Parathyroid adenoma (tissue), 2 donors: ENCODE measurements around the gene MSX1.

ENCODE experiments used
- H2AFZ ChIP-seq: fragments of 300-600 bp; sonication (generic); one replicate; pipeline ENCODE4 v1.7.0; 2017; ENCODE audit warnings: antibody characterized with exemption, mild to moderate bottlenecking
- H3K27ac ChIP-seq: fragments of 300-600 bp; sonication (generic); one replicate; pipeline ENCODE4 v1.7.0; 2017
- H3K27me3 ChIP-seq: fragments of 300-600 bp; sonication (generic); one replicate; pipeline ENCODE4 v1.7.0; 2017; ENCODE audit warnings: low read length; ENCODE audit not compliant: control insufficient read depth, insufficient read depth
- H3K36me3 ChIP-seq: fragments of 300-600 bp; sonication (generic); one replicate; pipeline ENCODE4 v1.7.0; 2017; ENCODE audit warnings: low read length; ENCODE audit not compliant: control insufficient read depth, insufficient read depth
- H3K4me1 ChIP-seq: fragments of 300-600 bp; sonication (generic); one replicate; pipeline ENCODE4 v1.7.0; 2017; ENCODE audit warnings: control low read depth
- H3K4me2 ChIP-seq: fragments of 300-600 bp; sonication (generic); one replicate; pipeline ENCODE4 v1.7.0; 2017; ENCODE audit warnings: low read length
- H3K4me3 ChIP-seq: fragments of 300-600 bp; sonication (generic); one replicate; pipeline ENCODE4 v1.7.0; 2017; ENCODE audit warnings: low read depth, low read length
- H3K79me2 ChIP-seq: fragments of 300-600 bp; sonication (generic); one replicate; pipeline ENCODE4 v1.7.0; 2017; ENCODE audit warnings: control low read depth
- H3K9ac ChIP-seq: fragments of 300-600 bp; sonication (generic); one replicate; pipeline ENCODE4 v1.7.0; 2017; ENCODE audit warnings: mild to moderate bottlenecking
- H3K9me3 ChIP-seq: fragments of 300-600 bp; sonication (generic); one replicate; pipeline ENCODE4 v1.7.0; 2017; ENCODE audit warnings: low read length; ENCODE audit not compliant: control insufficient read depth
- CTCF ChIP-seq: fragments of 300-600 bp; sonication (generic); IDR thresholded peaks from one replicate; pipeline ENCODE4 v1.7.0; 2017; ENCODE audit warnings: antibody characterized with exemption, mild to moderate bottlenecking
- donor health status: primary hyperparathyroidism.

Gene MSX1

GRCh38 chr4:4866124-4866865 is 6.8 kb downstream of the MSX1 start:
- no peak overlapping the region for H2AFZ ChIP-seq
- no peak overlapping the region for H3K4me3 ChIP-seq
- H3K9ac ChIP-seq = no peak overlapping the region
- H3K9me3 ChIP-seq = no peaks in the 10 kb centered on the region
- peak overlapping the region; percentile 51 for H3K4me2 ChIP-seq
- H3K27ac ChIP-seq = no peak overlapping the region
- H3K4me1 ChIP-seq = no peaks in the 10 kb centered on the region
- TF ChIP-seq CTCF = no peak
- H3K36me3 ChIP-seq = no peaks in the 10 kb centered on the region
- peaks cover 47% of the 10 kb centered on the region for H3K27me3 ChIP-seq
- H3K79me2 ChIP-seq = no peaks in the 10 kb centered on the region

GRCh38 chr4:4866866-4867374 is 7.5 kb downstream of the MSX1 start:
- peaks cover 45% of the 10 kb centered on the region for H3K27me3 ChIP-seq
- no peak for TF ChIP-seq CTCF
- no peaks in the 10 kb centered on the region for H3K79me2 ChIP-seq
- H3K9ac ChIP-seq = no peak overlapping the region
- no peak overlapping the region for H2AFZ ChIP-seq
- peak overlapping the region; percentile 51 for H3K4me2 ChIP-seq
- no peak overlapping the region for H3K27ac ChIP-seq
- H3K4me3 ChIP-seq = no peak overlapping the region
- no peaks in the 10 kb centered on the region for H3K9me3 ChIP-seq
- no peaks in the 10 kb centered on the region for H3K4me1 ChIP-seq
- no peaks in the 10 kb centered on the region for H3K36me3 ChIP-seq

- no peak overlapping the region for H3K4me3 ChIP-seq
- no peaks in the 10 kb centered on the region for H3K79me2 ChIP-seq
- H3K27ac ChIP-seq = no peak overlapping the region
- TF ChIP-seq CTCF = no peak
- no peaks in the 10 kb centered on the region for H3K4me1 ChIP-seq
- no peaks in the 10 kb centered on the region for H3K9me3 ChIP-seq
- no peak overlapping the region for H2AFZ ChIP-seq
- peaks cover 39% of the 10 kb centered on the region for H3K27me3 ChIP-seq
- H3K9ac ChIP-seq = no peak overlapping the region
- no peak overlapping the region for H3K4me2 ChIP-seq
- no peaks in the 10 kb centered on the region for H3K36me3 ChIP-seq
Measured at GRCh38 chr4:4867375-4868039, 8.0 kb downstream of the MSX1 start.

- no peak overlapping the region for H2AFZ ChIP-seq
- H3K9ac ChIP-seq = no peak overlapping the region
- H3K27ac ChIP-seq = no peak overlapping the region
- H3K9me3 ChIP-seq = no peaks in the 10 kb centered on the region
- peaks cover 35% of the 10 kb centered on the region for H3K27me3 ChIP-seq
- H3K4me1 ChIP-seq = no peaks in the 10 kb centered on the region
- H3K4me3 ChIP-seq = no peak overlapping the region
- H3K79me2 ChIP-seq = no peaks in the 10 kb centered on the region
- no peaks in the 10 kb centered on the region for H3K36me3 ChIP-seq
- no peak overlapping the region for H3K4me2 ChIP-seq
- no peak for TF ChIP-seq CTCF
Measured at GRCh38 chr4:4868040-4868757, 8.7 kb downstream of the MSX1 start.
